ENCODE measurements around the gene NRN1L.
"Not testable (repeated sequence)": the region's sequence is repeated elsewhere in the genome, so short reads cannot be mapped to it uniquely, and the experiment has no call there.

NRN1L gene

DNA sequence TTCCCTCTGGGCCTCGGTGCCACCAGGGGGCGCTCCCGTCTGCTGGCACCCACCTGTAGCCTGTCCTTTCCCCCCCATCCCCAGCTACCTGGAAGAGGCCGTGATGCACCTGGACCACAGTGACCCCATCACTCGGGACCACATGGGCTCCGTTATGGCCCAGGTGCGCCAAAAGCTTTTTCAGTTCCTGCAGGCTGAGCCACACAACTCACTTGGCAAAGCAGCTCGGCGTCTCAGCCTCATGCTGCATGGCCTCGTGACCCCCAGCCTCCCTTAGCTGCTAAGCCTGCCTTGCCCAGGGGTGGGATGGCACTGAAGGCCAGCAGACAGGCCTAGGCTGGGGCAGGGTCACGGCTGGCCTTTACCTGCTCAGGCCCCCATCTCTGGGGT lies 818 bp upstream of the NRN1L start:
- DNase-seq: peak; percentile 77

DNA sequence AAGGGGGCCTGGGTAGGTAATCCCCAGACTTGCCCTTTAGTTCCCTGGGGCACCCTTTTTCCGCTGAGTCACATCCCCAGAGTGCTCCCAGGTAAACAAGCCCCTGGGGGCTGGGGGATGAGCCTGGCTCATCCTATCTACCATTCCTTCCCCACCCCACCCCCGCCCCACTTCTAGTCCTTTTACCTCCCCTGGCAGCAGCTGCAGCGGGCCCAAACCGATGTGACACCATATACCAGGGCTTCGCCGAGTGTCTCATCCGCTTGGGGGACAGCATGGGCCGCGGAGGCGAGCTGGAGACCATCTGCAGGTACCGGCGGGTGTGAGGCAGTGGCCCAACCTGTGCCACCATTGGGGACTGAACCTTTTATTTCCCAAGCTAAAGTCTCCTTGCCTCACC lies 860 bp downstream of the NRN1L start:
- no peak for DNase-seq

DNA sequence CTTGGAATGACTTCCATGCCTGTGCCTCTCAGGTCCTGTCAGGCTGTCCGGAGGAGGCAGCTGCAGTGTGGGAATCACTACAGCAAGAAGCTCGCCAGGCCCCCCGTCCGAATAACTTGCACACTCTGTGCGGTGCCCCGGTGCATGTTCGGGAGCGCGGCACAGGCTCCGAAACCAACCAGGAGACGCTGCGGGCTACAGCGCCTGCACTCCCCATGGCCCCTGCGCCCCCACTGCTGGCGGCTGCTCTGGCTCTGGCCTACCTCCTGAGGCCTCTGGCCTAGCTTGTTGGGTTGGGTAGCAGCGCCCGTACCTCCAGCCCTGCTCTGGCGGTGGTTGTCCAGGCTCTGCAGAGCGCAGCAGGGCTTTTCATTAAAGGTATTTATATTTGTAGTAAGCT lies 1.3 kb downstream of the NRN1L start:
- DNase-seq: no peak

DNA sequence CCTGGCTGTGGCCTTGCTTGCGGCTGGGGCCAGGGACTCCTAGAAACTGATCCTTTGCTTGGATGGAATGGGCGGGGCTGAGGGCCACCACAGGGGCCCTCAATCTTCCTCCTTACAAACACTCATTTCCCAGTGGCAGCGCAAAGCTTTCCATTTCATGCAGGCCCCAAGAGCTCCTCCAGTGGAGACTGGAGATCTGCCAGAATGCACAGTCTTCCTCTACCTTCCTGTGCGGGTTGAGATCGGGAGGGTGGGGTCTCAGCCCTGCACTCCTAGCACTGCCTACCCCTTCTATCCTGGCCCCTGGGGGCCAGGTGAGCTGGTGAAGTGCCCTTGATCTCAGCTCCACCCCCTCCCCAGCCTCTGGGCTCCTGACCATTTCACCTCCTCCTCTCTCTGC lies 1.7 kb downstream of the NRN1L start:
- no peak for DNase-seq

DNA sequence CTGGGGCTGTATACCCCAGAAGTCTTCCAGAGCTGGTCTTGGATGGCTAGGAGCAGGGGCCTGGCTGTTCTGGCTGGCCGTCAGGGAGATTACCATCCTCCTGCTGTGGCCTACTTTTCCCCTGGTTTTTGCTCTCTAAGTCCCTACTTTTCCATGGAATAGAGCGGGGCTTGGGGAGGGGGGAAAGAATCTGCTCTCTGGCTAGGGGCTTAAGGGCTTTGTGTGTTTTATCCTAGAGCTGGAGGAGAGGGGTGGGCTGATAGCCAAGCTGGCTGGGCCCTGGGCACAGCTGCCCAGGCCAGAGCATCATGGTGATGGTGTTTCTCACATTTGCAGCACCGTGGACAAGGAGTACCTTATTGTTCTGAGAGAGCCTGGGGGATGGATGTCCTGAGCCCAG lies 3.6 kb downstream of the NRN1L start:
- no peak for DNase-seq

DNA sequence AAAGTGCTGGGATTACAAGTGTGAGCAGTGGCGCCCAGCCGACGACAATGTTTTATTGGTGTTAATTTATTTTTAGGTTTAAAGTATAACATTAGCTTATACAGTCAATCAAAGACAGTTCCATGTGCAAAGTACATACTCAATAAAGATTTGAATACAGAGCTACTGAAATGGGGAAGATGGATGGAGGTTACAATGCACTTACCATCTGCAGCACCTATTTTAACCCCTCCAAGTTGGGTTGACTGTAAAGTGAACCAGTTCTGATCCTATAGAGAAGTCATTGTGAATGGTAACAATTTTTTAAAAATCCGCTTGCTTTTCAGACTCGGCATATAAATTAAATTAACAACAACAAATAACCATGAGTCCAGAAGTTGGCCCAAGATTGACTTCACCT lies 7.7 kb downstream of the NRN1L start:
- DNase-seq: no peak

DNA sequence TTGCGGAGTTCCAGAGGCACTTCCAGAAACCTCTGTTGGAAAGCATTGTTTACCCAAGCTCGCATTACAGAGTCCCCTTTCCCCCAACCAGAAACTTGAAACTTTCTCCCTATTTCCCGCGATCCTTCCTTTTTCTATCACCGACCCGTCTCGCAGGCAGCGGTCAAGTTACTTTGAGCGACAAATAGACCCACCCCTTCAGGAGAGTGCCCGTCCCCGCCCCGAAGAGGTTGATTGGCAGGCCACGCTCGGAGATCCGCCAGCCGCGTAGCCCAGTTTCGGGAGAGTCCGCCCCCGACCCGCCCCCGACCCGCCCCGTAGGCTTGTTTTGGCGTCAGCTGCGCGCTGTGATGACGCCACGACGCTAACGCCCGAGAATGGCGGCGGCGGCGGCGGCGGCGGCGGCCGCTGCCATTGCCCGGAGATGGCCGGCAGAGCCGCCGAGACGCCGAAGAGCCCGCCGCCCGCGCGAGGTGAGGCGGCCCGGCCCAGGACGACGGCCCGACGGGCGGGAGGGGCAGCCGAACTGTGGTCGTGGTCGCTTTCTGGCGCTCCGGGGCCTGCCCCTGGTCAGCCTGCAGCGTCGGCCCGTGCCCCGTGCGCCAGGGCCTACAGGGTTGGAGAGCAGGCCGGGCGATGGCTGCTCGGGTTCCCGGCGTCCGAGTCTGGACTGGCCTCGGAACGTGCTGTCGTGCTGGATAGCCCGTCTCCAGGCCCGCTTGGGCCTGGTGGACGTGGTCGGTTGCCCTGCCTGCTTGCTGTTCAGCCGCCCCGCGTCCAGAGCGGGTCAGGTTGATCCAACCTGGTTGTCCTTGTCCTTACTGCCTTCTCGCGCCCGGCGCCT lies 8.4 kb downstream of the NRN1L start, which contains the start of gene PSKH1:
Gene PSKH1, plus strand, starts transcription at position 356 of the 844 bp plus-strand sequence. CDS start 15,496 bp downstream, outside the sequence.
- peak; percentile 95 for DNase-seq

DNA sequence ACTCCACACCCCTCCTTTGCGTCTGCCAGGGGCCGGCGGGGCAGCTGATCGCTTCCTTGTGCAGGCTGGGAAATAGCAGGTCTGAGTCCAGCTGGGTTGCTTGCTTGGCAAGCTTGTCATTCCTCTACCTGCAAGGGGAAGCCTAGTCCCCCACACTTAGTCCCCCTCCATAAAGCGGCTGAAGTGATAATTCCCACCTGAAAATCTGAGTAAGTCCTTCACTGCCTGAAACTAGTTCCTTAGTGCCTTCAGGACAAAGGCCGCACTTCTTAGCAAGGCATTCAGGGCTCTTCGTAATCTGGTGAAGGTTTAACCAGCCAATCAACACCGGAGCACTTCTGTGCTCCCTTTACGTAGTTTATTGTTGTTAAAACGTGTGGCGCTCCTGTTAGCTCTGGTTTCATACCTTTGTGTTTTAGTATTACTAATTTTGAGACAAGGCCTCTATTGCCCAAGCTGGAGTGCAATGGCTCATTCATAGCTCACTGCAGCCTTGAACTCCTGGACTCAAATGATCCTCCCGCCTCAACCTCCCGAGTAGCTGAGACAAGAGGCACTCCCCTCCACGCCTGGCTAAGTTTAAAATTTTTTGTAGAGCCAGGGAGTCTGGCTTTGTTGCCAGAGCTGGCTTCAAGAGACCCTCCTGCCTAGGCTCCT lies 9.2 kb downstream of the NRN1L start:
- no peak for DNase-seq

DNA sequence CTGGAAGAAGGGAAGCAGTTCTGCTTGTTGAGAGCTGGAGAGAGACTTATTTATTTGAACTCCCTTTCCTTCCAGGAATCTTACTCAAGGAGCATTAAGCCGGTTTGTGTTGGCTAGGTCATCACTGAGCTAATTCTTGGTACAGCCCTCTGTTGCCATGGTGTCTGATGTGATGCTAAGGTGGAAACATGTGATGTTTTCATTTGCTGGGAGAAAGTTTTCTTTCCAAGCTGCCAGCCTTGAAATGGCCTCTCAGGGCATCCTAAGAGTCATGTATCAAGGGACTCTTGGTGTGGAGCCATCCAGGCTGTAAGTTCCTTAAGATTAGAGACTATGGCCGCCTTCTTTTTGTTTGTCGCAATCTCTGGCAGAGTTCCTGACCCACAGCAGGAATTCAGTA lies 12.5 kb downstream of the NRN1L start:
- DNase-seq: no peak

DNA sequence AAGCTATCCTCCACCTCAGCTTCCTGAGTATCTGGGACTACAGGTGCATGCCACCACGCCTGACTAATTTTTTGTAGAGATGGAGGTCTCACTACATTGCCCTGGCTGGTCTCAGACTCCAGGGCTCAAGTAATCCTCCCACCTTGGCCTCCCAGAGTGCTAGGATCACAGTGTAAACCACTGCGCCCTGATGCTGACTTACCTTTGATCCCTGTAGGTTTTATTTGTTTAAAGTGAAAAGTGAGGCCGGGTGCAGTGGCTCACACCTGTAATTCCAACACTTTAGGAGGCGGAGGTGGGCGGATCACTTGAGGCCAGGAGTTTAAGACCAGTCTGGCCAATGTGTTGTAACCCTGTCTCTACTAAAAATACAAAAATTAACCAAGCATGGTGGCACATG lies 17.0 kb downstream of the NRN1L start:
- DNase-seq: no peak

DNA sequence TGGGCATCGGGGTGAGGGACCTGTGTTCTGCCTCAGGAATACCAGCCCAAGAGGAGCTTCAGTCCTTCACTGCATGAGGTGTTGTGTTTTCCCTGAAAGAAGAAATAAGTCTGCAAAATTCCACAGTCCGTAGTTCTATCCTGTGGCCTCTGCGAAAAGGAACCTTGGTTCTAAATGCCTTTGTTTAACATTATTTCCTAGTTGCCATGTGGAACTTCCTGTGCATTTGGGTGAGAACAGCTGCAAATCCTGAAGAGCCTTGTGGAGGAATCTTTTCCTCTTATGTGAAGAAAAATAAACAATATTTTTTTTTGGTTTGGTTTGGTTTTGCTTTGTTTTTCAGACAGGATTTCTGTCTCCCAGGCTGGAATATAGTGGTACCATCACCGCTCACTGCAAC lies 18.1 kb downstream of the NRN1L start:
- DNase-seq: no peak

DNA sequence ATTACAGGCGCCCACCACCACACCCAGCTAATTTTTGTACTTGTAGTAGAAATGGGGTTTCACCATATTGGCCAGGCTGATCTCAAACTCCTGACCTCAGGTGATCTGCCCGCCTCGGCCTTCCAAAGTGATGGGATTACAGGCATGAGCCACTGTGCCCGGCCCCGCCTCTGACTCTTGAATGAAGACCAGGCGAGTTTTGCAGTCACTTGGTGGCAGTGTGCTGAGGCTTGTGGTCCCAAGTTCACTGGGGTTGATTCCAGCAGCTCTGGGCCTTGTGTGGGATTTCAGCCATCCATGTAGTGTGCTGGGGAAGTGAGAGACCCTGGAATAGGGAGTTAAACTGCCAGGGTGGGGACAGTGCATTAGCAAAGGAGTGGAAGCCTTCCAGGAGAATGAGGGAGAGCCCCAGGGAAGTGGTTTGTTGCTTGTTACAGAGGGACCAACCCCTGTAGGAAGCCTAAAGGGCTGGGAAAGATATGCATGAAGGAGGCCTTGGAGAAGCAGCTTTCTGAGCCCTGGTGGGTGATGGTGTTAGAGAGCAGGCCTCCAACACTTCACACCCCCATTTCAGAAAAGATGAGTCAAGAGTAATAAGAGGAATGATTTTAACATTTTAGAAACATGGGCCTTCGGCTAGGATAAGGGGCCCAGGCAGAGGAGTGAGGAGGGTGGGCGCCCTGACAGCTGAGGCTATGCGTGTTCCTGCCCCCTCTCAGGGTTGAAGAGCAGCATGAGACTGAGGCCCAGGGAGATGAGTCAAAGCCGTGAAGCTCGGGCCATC lies 22.9 kb downstream of the NRN1L start:
- DNase-seq: no peak

DNA sequence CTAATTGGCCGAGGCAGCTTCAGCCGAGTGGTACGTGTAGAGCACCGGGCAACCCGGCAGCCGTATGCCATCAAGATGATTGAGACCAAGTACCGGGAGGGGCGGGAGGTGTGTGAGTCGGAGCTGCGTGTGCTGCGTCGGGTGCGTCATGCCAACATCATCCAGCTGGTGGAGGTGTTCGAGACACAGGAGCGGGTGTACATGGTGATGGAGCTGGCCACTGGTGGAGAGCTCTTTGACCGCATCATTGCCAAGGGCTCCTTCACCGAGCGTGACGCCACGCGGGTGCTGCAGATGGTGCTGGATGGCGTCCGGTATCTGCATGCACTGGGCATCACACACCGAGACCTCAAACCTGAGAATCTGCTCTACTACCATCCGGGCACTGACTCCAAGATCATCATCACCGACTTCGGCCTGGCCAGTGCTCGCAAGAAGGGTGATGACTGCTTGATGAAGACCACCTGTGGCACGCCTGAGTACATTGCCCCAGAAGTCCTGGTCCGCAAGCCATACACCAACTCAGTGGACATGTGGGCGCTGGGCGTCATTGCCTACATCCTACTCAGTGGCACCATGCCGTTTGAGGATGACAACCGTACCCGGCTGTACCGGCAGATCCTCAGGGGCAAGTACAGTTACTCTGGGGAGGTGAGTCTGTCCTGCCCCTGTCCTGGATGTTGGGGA lies 24.5 kb downstream of the NRN1L start:
- no peak for DNase-seq

DNA sequence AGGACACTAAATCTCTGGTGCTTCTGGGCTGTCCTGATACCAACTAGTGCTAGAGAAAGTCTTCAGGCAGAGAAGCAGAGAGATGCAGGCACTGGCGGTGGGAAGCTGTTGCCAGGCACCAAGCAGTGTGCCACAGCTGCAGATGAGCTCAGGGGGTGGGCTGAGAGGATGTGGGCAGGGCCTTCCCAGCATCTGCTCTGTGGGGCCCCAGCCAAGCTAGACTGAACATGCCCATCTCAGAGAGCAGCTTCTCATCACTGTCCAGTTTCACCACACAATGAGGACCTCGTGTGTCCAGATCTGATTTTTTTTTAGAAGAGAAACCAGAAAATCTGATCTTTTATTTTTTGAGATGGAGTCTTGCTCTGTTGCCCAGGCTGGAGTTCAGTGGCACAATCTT lies 25.5 kb downstream of the NRN1L start:
- DNase-seq: no peak

DNA sequence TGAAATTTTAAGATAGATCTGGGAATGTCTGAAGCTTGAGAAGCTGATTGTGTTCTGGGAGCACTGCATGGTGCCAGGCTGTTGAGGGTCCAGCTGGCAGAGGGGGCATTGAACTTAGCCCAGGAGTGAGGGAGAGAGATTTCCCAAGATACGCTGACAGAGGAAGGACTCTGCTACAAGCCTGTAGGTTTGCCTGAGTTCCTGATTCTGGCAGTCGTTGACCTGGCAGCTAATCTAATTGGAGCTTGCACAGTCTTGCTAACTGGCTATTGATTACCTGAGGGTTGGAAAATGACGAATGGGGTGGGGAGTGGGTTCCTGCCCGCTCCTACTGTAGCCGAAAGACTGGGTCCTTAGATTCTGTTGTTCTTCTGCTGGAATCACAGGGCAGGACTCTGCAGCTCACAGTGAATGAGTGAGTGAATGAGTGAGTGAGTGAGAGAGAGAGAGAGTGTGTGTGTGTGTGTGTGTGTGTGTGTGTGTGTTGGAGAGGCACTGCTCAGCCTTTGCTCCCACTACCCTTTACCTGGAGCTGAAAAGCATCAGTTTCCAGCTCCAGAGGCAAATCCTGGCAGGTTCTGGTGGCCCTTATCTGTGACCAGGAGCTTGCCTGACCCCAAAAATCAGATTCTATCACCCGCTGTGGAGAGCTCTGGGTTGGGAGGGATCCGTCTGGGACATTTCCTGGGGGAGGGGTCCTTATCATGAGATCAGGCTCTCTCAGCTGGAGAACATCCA lies 30.2 kb downstream of the NRN1L start:
- DNase-seq: no peak

DNA sequence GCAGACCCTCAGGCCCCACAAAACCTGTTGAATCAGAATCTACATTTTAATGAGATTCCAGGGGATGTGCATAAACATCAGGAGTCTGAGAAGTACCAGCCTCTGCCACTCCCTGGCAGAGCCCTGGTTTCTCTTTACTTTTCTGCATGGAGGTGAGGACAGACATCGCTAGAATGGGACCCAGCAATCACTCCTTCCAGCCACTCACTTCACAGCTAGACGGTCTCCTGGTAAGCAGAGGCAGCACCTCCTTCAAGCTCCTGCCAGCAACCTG lies 30.7 kb downstream of the NRN1L start:
- not testable (repeated sequence) for DNase-seq

DNA sequence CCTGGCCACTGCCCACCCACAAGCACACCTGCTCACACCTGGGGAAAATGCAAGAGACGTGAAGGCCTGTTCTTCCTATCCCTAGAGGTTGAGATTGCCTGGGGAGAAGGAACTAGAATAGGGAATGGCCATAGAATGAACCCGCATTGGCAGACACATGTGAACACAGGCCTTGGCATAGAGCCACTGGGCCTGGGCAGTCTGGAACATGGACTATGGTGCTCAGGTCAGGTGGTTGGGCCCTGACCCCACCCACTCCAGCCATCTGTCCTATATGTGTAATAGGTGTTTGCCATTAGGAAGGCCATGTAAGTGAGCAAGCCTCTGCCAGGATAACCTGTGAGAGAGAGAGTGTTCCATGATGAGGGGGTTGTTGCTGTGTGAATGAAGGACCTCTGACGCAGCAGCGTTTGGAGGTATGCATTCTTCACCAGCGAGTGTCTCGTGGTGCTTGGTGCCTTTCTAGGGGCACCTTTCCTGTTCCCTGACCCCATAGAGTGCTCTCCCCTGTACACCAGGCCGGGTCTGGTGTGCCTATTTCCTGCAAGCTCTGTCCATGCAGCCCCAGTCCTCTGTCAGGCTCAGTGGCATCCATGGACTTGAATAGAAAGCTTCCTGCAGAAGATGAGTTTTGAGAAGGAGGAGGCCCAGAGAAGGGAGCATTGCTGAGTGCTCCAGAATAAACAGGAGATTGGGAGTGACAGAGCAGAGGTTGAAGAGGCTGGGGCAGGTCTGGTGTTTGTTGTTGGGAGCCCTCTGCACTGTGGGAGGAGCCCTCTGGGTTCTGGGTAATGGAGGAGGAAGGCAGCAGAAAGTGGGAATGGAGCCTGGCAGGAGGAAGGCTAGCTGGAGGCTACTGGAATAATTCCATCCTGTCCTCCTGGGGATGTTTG lies 31.4 kb downstream of the NRN1L start:
- DNase-seq: no peak

DNA sequence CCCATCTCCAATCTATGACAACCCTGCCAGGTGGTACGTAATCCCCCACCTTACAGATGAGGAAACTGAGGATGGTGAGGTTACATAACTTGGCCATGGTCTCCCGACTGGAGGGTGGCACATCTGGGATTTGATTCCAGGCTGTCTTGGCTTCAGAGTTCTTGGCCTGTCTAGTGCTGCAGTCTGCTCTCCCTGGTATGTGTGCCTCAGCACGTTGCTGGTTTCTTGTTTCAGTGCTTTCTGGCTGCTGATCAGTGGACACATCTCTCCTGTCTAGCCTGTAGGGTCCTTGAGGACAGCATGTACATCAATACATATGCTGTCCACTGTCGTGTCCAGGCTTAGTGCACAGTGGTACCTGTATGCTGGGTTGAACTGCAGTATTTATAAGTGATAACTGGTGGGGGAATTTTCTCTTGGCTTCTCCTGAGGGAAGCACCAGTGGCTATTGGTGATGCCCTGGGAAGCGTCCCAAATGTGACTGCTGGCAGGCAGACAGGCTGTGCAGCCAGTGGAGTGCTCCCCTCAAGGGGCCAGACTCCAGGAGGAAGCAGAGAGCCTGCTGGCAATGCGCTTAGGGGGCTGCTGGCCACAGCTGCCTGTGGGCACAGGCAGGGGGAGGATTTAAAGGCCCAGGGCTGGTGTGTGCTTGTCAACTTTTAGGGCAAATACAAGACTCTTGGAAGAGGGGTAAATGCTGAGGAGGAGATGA lies 32.6 kb downstream of the NRN1L start:
- DNase-seq: no peak

DNA sequence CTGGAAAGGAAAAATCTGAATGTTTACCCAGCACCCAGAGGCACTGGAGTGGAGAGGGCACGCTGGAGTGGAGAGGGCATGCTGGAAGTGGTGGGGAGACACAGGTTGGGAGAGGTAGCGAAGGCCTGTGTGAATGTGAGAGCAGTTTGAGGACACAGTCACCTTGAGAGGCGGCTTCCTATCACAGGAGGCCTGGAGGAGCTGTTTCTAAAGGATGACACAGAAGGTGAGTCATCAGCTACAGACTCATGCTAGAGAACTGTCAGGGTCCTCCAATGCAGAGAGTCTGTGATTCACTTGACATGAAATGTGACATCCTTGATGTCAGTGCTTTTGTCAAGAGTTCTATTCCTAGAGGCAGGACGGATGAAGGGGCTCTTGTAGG lies 33.2 kb downstream of the NRN1L start:
- peak; percentile 39 for DNase-seq

DNA sequence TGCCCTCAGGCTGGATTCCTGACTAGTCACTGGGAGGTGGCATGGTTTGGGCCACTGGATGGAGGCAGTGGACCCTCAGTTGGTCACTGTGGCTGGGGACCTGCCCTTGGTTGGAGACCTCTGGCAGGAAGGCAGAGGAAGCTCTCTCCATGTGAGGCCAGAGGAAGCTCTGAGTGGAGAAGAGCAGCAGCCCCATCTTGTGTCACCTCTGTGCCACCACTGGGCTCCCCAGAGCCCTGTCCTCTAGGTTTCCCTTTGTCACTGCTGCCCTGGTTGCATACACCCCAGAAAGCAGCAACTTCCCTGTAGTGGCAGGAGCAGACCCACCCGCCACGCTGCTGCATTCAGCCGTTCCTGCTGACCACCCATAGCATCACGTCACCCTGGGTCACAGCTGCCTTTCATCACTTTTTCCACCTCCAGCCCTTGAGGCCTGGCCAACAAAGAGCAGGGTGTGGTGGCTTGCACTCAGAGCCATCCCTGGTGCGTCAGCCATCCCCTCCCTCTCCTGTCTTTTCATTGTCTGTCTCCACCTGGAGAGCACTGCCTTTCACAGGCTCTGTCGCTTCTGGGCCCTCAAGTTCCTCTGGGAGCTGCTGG lies 35.0 kb downstream of the NRN1L start:
- no peak for DNase-seq

DNA sequence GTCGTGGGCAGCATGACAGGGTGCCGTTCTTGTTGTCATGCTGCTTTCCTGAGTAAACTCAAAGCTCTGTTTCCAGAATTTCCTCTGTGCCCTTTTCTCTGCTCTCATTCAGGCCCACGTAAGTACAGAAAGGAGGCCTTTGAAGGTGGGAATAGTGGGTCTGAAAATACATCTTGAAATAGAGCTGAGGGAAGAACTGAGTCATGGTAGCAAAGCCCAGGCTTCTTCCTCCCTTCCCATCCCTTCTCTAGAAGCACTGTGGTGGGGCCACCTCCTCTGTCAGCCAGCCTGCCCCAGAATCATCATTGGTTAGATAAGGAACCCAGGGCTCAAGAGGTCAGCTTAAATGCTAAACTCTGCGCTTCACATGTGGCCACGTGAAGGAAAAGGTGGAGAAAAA lies 37.5 kb downstream of the NRN1L start:
- no peak for DNase-seq
